Muscle of back (tissue), 11 donors: ENCODE data around the gene DMRT1. TPM values are rescaled to one million over a fixed set of nuclear protein-coding genes. Genes with fewer than 3 reads are reported as not detected.
A peak's percentile ranks its signal among the peaks of the same experiment; 100 is the strongest.
"Not testable (repeated sequence)": the region's sequence is repeated elsewhere in the genome, so short reads cannot be mapped to it uniquely, and the experiment has no call there.

Experiments
- DNase-seq, 3 donors: peaks; one replicate each; pipeline versions ENCODE4 v3.0.0 to v3.0.0-alpha.2; 2013
- polyA plus RNA-seq, 10 donors: library from polyadenylated mRNA; unstranded; fragments of 120-200 nt; gene quantifications; one replicate each; pipeline ENCODE4 v1.2.1, GENCODE V29; 2013; ENCODE audit not compliant: insufficient read length in 10 of 10

DMRT1 gene
- polyA plus RNA-seq, 10 donors = 0.13 to 0.19 (median 0.16) TPM; not detected in 7

DNA sequence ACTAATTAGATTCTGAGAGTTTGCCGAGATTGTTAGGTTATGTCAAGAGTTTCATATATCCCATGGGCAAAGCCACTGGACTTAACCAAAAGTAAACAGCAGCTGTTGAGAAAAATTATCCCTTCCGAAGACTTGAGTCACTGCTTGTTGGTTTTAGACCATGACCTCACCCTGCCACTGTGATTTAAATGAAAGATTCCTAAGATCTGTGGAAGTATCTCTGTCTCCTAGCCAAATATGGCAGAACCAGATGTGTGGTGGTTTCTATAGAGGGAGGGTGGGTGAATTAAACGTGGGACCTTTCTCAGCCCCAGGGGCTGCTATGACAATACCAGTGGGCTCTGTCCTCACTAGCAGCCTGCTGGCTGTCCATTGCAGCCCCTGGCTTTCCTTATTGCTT, 154.3 kb downstream of the DMRT1 start:
- no peak for DNase-seq

DNA sequence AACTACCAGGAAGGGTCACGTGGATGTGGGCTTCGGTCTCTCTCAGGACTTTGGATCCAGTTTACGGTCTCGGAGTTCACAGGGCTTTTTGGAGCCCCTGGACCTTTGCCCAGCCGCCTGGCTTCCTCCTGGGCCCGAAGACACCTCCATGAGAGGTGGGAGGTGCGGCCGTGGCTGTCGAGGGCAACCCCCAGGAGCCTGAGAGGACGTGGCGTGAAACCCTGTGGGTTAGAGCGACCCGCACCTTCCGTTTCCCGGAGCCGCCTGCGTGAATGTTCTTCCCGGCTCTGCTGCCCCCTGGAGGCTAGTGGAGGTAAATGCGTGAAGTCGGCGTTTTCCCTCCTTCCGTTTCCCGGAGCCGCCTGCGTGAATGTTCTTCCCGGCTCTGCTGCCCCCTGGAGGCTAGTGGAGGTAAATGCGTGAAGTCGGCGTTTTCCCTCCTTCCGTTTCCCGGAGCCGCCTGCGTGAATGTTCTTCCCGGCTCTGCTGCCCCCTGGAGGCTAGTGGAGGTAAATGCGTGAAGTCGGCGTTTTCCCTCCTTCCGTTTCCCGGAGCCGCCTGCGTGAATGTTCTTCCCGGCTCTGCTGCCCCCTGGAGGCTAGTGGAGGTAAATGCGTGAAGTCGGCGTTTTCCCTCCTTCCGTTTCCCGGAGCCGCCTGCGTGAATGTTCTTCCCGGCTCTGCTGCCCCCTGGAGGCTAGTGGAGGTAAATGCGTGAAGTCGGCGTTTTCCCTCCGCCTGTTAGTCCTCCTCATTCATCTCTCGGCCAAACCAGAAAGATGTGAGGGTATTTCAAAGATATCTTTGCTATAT, 157.0 kb downstream of the DMRT1 start:
- not testable (repeated sequence) for DNase-seq

DNA sequence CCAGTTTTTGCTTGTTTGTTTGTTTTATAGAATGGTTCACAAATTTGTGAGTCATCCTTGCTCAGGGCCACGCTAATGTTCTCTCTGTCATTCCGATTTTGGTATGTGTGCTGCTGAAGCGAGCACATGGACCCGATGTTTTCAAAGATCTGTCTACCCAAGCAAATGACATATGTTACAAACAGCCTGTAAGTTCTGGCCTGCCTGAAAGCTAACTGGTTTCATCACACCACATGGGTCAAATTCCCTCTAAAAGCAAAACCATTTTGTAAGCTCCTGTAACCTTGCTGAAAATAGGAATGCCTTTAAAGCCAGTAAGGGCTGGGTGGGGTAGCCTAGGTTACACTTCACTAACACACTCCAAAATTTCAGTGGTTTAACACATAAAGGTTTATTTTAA, 160.3 kb downstream of the DMRT1 start:
- DNase-seq = no peak

DNA sequence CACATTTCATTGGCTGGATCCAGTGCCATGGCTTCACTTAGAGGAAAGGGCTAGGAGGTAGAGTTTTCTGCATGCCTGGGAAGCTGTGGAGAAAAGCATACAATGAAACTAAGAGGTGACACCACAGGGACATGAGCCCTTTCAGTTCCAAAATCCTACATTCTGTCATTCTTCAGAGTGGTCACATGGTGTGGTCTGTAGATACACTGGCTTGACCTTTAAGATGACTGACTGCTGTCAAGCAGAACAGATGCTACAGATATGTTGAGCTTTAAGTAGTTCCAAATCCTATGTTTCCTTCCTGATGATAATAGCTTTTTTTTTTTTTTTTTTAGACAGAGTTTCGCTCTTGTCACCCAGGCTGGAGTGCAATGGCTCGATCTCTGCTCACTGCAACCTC, 161.2 kb downstream of the DMRT1 start:
- DNase-seq = no peak

DNA sequence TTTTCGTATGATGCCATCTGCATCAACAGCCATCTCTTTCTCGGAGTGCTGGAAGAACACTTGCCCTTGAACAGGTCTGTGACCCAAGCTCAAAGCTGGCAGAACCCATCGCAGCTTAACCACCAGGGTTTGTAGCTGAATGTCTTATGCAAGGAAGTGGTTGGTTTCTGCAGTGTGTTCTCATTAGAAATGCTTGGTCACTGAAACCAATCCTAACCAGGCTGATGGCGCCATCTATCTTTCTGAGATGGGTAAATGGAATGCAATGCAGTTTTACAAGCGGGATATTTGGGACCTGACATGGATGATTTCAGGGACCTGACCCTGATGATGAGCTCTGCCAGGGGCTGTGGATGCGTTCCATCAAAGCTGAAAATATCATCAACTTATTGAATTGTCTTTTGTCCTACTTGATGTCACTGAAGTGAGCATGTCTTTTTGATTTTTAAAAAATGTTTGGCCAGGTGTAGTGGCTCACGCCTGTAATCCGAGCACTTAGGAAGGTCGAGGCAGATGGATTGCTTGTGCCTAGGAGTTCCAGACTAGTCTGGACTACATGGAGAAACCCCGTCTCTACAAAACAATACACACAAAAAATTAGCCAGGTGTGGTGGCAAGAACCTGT, 163.7 kb downstream of the DMRT1 start:
- DNase-seq = peak; percentile 49 to 74 (median 64)

DNA sequence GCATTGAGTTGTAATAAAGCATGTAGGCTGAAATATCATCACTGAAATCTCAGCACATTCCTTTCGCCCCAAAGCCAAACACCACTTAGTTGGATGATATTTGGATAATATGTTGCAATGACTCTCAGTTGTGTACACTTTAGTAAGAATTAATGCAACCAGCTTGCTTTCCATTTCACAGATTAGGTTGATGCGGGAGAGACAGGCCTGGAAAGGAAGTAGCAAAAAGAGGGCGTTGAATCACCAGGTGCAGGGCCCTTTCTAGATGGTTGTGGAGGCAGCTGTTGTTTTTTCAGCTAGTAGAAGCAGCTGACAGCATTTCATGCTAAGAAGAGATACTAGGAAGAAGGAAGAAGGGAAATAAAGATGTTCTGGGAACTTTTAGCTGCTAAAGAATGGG, 165.8 kb downstream of the DMRT1 start:
- no peak for DNase-seq

DNA sequence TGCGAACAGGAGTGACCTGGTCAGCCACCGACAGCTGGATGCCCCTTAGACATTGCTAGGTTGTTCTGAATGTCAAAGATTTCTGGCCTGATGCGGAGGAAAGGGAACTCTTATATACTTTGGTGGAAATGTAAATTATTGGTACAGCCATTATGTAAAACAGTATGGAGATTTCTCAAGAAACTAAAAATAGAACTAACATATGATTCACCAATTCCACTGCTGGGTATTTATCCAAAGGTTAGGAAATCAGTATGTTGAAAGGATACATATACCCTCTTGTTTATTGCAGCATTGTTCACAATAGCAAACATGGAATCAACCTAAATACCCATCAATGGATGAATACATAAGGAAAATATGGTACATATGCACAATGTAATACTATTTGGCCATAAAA, 166.7 kb downstream of the DMRT1 start:
- DNase-seq = no peak

DNA sequence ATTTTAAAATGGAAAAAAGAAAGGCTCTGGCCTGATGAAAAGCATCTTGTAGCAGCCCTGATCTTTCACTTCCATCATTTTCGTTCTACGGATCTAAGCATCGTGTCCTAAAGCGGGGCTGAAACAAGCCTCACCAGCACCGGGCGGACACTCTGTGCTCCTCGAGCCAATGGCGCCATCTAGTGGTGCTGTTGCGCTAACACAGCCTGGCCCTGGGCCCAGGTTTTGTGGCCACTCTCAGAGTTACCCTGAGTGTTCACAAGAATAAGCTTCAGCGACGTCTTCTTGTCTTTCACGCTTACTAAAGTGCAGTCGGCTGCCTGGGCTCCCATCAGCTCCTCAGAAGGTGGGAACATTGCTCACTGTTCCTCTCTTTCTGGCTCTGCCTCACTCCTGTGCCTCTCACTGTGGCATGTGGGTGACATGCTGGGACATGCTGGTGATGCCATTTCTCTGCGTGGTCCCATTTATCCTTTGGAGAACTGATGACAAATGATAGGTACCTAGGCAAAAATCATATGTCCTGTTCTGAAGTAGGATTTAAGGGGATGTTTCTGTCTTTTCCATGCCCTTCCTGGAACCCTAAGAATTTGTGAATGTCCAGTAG, 167.7 kb downstream of the DMRT1 start:
- DNase-seq = peak; percentile 79 to 90 (median 85)

DNA sequence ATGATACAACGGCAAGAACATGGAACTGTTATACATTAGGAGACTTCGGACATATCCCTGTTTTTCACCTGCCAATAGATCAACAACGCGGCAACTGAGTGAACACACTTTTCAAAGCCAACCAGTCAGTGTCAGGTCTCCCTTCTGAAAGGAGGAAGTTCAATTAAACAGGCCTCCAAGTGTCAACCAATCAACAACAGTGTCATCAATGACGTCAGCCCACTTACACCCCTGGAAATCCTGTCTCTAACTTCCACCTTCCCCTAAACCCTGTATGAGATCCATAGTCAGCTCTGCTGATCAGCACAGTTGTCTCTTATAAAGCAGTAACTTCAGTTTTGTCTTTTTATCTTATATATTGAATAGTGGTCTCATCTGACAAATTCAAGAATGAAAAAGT, 171.5 kb downstream of the DMRT1 start:
- no peak for DNase-seq

DNA sequence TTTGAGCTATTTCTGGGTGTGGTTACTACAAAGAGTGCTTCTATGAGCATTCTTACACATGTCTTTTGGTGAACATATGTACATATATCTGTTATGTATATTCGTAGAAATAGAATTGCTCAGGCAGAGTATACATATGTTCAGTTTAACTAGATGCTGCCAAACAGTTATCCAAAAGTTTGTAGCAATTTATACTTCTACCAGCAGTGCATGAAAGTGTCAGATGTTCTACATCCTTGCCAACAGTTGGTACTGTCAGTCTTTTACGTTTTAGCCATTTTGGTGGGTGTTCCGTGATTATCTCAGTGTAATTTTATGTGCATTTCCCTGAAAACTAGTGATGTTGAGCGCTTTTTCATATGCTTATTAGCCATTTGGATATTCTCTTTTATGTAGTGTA, 172.7 kb downstream of the DMRT1 start:
- peak in 2 of 3 donors; percentile 59 to 64 for DNase-seq

DNA sequence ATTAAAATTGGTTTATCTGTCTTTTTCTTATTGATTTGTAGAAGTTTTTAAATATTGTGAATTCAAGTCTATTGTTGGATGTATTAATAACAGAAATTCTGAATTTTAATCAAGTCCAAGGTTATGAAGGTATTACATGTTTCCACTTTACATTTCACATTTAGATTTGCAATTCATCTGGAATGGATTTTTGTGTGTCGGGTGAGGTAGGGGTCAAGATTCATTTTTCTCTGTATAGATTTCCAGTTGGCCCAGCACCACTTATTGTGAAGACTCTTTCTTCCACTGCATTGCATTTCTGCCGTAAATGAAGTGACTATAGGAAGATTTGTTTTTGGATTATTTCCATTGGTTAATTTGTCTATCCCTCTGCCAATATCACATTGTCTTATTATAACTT, 173.1 kb downstream of the DMRT1 start:
- peak in 1 of 3 donors; percentile 21 for DNase-seq

DNA sequence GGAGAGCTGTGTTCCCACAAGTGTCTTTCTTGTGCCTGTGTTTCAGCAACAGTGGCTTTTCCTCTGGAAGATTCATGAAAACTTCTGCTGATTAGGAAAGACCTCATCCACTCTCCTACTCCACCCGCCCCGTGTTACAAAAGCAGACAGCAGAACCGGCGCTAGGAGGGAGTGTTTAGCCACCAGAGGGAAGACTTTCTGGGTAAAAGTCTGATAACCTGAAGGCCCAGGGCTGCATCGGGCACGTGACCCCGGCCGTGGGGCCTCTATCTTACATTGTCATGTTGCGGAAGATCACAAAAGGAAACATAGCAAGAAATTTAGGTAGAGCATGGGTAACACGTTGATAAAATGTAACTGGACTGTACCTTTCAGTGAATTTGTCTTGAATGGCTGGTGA, 176.6 kb downstream of the DMRT1 start:
- peak in 1 of 3 donors; percentile 65 for DNase-seq

Other genes starting within 250 kb of the DMRT1 start
- 1 to 10 TPM in 5 of 10 donors, under 1 TPM in 4, not detected in 1; 0.07 to 1.6 (median 1.3) TPM for gene DMRT3, start 135.0 kb downstream of the DMRT1 start, polyA plus RNA-seq
- gene DMRT2, start 208.7 kb downstream of the DMRT1 start, polyA plus RNA-seq = 10 to 100 TPM; 22.1 to 40.9 (median 30.8) TPM